Right renal pelvis (tissue), 4 donors: ENCODE results near the gene CPNE9. TPM values are rescaled to one million over a fixed set of nuclear protein-coding genes. Genes with fewer than 3 reads are reported as not detected.
"Not testable (repeated sequence)": the region's sequence is repeated elsewhere in the genome, so short reads cannot be mapped to it uniquely, and the experiment has no call there.

Experiments
- DNase-seq, 4 donors: peaks; one replicate each; pipeline ENCODE4 v3.0.0-alpha.2; 2013; ENCODE audit warnings: low read depth in 4 of 4, low spot score in 3 of 4, missing footprints in 1 of 4
- polyA plus RNA-seq, 4 donors: library from polyadenylated mRNA; unstranded; fragments of 120-200 nt; gene quantifications; one replicate each; pipeline ENCODE4 v1.2.1, GENCODE V29; 2013; ENCODE audit not compliant: insufficient read length in 4 of 4

The CPNE9 gene
- polyA plus RNA-seq, 4 donors, result 0.08 to 0.15 (median 0.14) TPM

DNA sequence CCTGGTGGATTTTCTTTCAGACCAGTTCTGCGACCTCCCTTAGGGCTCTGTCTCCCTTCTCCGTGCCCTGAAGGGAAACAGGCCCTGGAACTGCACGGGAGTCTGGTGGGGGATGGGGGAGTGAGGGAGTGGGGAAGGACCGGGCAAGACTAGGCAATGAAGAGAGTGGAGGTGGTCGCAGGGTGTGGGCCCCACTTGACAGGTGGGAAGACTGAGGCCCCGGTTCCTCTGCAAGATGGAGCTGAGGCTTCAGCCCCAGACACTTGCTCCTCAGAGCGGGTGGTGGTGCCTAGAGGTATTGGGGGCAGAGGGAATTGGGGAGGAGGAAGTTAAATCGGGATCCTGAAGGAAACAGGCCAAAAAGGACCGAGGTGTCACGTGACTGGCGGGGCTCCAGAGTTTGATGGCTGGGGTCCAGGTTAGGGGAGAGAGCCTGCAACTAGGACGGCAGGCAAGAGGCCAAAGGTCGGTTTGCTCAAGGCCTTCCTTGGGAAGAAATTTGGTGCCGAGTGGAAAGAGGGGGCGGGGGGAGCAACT, 66.7 kb downstream of the CPNE9 start:
- DNase-seq, result peak in 2 of 4 donors; percentile 50 to 54

DNA sequence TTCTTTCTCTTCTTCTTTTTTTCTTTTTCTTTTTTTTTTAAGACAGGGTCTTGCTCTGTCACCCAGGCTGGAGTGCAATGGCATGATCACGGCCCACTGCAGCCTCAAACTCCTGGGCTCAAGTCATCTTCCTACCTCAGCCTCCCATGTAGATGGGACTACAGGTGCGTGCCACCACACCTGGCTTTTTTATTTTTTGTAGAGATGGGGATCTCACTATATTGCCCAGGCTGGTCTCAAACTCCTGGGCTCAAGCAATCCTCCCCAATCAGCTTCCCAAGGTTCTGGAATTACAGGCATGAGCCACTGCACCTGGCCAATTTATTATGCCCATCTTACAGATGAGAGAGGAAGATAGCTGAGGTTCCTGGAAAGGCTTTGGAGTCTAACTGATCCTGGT, 67.4 kb downstream of the CPNE9 start:
- not testable (repeated sequence) for DNase-seq

DNA sequence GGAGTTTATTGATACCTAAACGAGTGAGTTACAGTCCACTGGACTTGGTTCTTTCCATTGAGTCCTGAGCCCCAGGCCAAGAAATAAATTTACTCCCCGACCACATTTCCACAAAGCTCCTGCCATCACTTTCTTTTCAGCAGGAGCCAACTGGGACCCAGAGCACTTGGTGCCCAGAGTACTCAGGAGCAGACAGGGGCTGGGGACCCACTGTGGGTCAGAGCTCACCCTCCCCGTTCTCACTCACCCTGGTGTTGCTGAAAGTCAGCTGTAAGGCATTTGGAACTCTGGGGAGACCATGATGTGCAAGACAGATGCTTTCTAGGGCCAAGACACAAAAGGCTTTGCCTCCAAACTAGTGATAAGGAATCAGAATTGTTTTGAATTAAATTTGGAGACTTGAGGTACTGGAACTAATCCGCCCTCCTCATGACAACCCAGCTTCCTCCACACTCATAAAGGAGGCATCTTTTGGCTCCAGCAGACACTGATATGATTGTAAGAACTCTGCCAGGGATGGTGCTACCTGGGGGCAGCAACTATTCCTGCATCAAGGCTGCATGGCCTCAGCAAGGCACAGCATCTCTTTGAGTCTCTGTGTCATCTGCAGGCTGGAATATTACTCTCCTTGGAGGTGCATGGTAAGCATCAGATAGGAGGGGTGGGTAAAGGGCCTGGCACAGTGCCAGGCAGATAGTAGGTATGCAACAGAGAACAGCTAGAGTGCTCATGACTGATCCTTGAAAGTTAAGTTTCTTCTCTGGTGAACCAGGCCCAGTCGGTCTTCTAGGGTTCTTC, 73.5 kb downstream of the CPNE9 start:
- no peak for DNase-seq

DNA sequence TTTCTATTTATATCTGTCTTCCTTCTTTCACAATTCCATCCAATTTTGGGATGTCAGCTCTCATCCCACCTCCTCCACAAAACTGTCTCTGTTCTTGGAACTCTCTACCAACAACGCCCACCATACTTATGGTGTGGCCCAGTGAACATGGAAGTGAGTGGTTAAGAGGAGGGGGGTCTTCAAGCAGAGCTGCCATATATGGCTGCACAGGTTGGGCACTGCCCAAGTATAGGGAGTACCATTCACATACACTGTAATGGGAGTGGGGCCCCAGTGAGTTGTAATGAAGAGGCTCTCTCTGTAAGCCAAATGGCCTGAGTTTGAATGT, 74.0 kb downstream of the CPNE9 start:
- DNase-seq, result no peak

DNA sequence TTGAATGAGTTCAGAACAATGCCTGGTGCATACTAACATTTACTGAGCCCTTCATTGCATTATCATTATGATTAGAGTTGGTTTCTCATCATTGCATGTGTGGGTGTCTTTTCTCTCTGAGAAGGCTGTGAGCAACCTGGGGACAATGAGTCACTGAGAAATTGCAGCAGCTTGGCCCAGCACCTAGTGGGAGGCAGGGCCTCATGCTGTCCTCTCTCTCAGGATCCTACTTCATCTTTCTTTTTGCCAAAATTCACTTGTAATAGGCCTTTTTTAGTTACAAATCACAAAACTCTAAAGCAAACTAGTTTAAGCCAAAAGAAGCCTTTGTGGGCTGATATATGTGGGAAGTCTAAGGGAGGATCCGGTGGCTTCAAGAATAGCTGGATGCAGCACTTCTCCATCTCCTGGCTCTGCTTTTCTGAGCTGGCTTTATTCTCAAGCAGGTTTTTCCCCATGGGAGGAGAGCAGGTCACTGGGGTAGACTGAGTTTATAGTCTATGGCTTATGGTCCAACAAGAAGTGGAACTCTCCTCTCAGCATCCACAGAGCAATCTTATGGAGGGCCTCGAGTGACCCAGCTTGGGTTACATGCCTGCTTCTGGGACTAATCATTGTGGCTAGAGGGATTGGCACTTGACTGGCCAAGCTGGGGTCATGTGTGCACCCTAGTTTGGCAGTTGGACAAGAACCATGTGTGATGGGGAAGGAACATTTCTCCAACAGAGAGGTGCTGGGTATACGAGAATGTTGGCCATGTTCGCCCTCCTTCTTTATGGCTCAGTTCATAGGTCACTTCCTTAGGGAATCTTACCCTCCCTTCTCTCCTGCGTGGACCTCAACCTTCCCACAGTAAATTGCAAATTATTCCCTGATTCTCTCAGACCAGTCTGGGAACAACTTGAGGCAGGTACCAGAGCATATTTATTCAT, 74.8 kb downstream of the CPNE9 start:
- no peak for DNase-seq

DNA sequence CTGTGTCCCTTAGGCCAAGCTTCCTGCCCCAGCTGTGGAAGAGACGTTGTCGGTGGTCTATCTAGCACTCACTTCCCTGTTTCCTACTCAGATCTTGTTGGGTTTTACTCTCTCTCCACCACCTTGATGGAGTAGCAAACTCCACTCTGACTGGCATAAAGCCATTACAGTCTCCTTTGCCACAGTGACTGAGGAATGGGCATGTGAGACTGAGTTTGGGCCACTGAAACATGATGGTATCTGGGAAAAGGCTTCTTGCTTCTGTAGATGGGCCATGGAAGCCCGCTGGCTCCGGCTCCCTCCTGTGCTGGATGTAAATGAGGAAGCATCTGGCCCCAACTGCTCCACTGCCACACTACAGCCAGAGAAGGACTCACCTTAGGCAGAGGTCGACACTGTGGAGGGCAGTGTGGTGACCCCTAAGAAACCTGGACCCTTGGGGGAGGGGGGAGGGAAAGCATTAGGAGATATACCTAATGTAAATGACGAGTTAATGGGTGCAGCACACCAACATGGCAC, 75.5 kb downstream of the CPNE9 start:
- DNase-seq, result no peak

Other genes with a start within 250 kb of the CPNE9 start
- under 1 TPM in 1 of 4 donors, not detected in 3; 0.09 TPM for gene LHFPL4, start 150.0 kb upstream of the CPNE9 start, polyA plus RNA-seq
- gene MTMR14, start 54.3 kb upstream of the CPNE9 start, polyA plus RNA-seq, result 10 to 100 TPM; 32.5 to 33.8 (median 33.0) TPM
- gene BRPF1, start 27.9 kb downstream of the CPNE9 start, polyA plus RNA-seq, result 10 to 100 TPM; 19.0 to 20.7 (median 19.9) TPM
- 10 to 100 TPM; 47.6 to 61.9 (median 56.1) TPM for gene OGG1, start 46.1 kb downstream of the CPNE9 start, polyA plus RNA-seq
- 10 to 100 TPM; 18.9 to 22.6 (median 20.0) TPM for gene CAMK1, start 66.1 kb downstream of the CPNE9 start, polyA plus RNA-seq
- gene TADA3, start 88.6 kb downstream of the CPNE9 start, polyA plus RNA-seq, result 10 to 100 TPM; 61.6 to 70.9 (median 65.7) TPM
- gene ARPC4, start 89.2 kb downstream of the CPNE9 start, polyA plus RNA-seq, result 100 to 1,000 TPM; 142 to 153 (median 142) TPM
- 10 to 100 TPM; 38.6 to 60.3 (median 43.0) TPM for gene TTLL3, start 106.4 kb downstream of the CPNE9 start, polyA plus RNA-seq
- 10 to 100 TPM; 29.4 to 38.6 (median 33.7) TPM for gene RPUSD3, start 140.2 kb downstream of the CPNE9 start, polyA plus RNA-seq
- gene CIDEC, start 176.4 kb downstream of the CPNE9 start, polyA plus RNA-seq, result under 1 TPM in 1 of 4 donors, not detected in 3; 0.09 TPM
- 10 to 100 TPM; 47.9 to 50.0 (median 49.4) TPM for gene JAGN1, start 186.8 kb downstream of the CPNE9 start, polyA plus RNA-seq
- gene IL17RE, start 199.0 kb downstream of the CPNE9 start, polyA plus RNA-seq, result 10 to 100 TPM; 11.0 to 15.2 (median 11.8) TPM
- 10 to 100 TPM; 33.2 to 43.9 (median 40.1) TPM for gene IL17RC, start 213.3 kb downstream of the CPNE9 start, polyA plus RNA-seq
- gene CRELD1, start 230.0 kb downstream of the CPNE9 start, polyA plus RNA-seq, result 10 to 100 TPM; 53.9 to 62.1 (median 58.8) TPM
- 1 to 10 TPM; 3.8 to 4.5 (median 4.1) TPM for gene PRRT3, start 248.6 kb downstream of the CPNE9 start, polyA plus RNA-seq